ENCODE data around the gene NUBP2.

DNA sequence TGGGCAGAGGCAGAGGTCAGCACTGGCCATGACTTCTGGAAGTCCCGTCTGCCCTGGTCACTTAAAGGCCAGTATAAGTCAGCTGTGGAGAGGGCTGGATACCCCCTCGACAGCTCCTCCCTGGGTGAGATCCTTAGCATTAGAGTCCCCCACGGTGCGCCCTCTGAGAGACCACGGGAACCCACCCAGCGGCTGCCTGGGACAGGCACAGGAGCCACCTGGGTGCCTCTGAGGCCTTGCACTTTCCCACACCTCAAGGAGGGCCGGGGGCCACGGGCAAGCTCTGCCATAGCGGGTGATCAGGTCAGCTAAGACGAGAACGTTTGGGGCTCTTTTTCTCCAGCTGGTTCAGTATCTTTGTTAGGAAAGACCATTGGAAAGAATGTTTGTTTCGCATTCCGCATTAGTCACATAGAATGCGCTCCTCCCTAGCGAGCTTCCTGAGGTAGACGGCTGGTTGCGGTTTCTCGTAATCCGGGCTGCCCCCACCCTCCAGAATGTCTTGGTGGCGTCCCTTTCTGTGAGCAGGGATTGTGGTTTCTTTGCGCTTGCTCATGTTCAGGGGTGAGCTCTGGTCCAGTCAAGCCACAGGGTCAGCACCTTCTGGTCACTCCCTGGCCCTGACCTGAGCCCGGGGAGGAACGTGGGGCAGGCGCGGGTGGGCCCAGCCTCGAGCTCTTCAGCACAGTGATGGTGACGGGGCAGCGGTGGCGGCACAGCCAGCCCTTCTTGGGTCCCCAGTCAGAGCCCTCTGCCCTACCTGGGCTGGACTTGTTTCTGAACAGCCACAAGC, 36.7 kb upstream of the NUBP2 start:
- TF ChIP-seq POLR2A (IDR thresholded peaks at IDR 0.05; ENCODE audit: low read length): no peak
- no peak for TF ChIP-seq GATA1 (IDR thresholded peaks at IDR 0.05; ENCODE audit: low read depth, low read length)
